Mucosa of stomach (tissue), 1 donor: ENCODE results near the gene SETD6.

Source experiments
- H3K27me3 ChIP-seq: one replicate; pipeline ENCODE4 v1.7.0; 2013; ENCODE audit warnings: mild to moderate bottlenecking, low read length; ENCODE audit not compliant: control insufficient read depth, insufficient read depth
- H3K36me3 ChIP-seq: one replicate; pipeline ENCODE4 v1.7.0; 2013; ENCODE audit warnings: low read length; ENCODE audit not compliant: control insufficient read depth, insufficient read depth
- H3K4me1 ChIP-seq: one replicate; pipeline ENCODE4 v1.7.0; 2013; ENCODE audit warnings: mild to moderate bottlenecking, low read length; ENCODE audit not compliant: control insufficient read depth, insufficient read depth
- H3K4me3 ChIP-seq: one replicate; pipeline ENCODE4 v1.7.0; 2013; ENCODE audit warnings: low read length
- H3K9ac ChIP-seq: one replicate; pipeline ENCODE4 v1.7.0; 2013; ENCODE audit warnings: mild to moderate bottlenecking, low read length, moderate library complexity
- H3K9me3 ChIP-seq: one replicate; pipeline ENCODE4 v1.7.0; 2013; ENCODE audit warnings: mild to moderate bottlenecking, low read length, moderate library complexity; ENCODE audit not compliant: control insufficient read depth
- donor health status: Pancreatic carcinoma.

The SETD6 gene

DNA sequence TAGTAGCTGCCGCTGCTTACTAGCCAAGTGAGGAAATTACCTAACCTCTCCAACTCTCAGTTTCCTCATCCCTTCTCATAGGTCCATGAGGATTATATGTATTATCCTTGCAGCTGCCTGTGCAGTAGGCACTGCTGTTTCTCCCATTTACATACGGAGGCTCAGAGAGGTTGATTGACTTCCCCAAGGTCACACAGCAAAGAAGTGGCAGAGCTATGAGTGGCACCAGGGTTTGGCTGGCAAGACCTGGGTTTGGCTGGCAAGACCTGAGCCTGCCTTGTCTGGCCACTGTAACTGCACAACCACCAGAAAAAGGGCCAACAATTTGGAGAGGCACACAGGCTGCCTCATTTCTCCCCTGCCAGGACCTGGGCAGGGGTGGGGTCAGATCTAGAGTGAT lies 17.8 kb upstream of the SETD6 start:
- H3K27me3 ChIP-seq: peaks cover 38% of the 10 kb centered on the region
- peaks cover 29% of the 10 kb centered on the region for H3K4me1 ChIP-seq
- no peaks in the 10 kb centered on the region for H3K9me3 ChIP-seq
- H3K36me3 ChIP-seq: no peaks in the 10 kb centered on the region
- H3K9ac ChIP-seq: no peak overlapping the region
- H3K4me3 ChIP-seq: no peak overlapping the region

DNA sequence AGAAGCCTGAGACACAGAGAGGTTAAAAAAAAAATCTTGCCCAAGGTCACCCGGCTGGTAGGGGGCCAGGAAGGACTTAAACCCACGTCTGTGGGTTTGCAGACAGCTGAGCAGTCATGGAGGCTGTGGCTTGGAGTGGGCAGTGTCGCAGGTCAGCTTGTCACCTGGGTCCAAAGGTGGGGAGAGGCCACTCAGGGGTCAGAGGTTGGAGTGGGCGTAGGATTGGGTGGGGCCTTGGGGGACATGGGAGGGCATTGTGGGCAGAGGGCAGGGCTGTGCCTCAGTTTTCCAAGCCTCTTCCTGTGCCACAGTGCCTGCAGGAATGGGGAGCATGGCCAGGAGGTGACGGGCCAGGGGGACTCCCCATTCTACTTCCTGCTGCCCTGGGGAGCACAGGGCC lies 17.4 kb upstream of the SETD6 start:
- Histone ChIP-seq H3K9ac (no peak overlapping the region), H3K9me3 (no peaks in the 10 kb centered on the region), H3K4me3 (no peak overlapping the region), H3K27me3 (peaks cover 41% of the 10 kb centered on the region), H3K4me1 (peaks cover 29% of the 10 kb centered on the region), H3K36me3 (no peaks in the 10 kb centered on the region)

DNA sequence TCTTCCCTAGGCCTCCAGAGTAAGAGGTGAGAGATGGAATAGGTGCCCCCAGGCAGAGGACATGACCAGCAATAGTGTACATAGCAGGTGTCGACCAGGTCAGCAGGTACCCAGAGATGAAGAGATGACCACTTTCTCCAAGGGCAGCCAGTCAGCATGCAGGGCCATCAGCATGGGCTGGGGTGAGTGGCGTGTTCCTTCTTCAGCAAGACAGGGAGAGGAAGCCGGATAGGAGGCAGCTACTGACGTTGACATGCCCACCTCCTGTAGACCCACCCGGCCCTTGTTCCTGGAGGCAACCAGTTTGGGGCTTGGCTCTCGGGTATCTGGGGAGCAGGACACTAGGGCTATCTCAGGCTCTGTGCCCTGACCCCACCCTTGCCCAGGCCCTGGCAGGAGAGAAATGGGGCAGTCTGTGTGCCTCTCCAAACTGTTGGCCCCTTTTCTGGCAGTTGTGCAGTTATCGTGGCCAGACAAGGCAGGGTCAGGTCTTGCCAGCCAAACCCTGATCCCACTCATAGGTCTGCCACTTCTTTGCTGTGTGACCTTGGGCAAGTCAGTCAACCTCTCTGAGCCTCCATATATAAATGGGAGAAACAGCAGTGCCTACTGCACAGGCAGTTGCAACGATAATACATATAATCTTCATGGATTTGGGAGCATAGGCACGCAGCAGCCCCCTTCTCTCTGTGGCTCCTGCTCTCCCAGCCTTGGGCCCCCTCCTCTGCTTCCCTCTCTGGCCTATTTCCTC lies 16.8 kb upstream of the SETD6 start:
- peaks cover 29% of the 10 kb centered on the region for H3K4me1 ChIP-seq
- peaks cover 44% of the 10 kb centered on the region for H3K27me3 ChIP-seq
- H3K9me3 ChIP-seq: no peaks in the 10 kb centered on the region
- no peak overlapping the region for H3K9ac ChIP-seq
- H3K4me3 ChIP-seq: no peak overlapping the region
- H3K36me3 ChIP-seq: no peaks in the 10 kb centered on the region

DNA sequence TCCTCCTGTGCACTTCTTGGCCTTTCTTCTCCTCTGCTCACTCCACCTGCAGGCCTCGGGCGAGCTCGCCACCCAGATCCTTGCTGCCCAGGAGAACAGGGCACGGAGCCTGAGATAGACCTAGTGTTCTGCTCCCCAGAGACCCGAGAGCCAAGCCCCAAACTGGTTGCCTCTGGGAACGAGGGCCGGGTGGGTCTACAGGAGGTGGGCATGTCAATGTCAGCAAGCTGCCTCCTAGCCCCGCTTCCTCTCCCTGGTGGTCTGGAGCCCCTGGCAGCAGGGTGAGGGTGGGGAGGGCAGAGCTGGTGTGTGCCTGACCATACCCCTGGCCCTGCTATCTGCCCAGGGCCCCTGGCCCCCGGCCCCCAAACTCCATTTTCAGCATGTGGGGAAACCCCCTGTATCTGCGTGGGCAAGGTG lies 16.2 kb upstream of the SETD6 start:
- Histone ChIP-seq H3K36me3 (no peaks in the 10 kb centered on the region), H3K9ac (no peak overlapping the region), H3K4me1 (peaks cover 29% of the 10 kb centered on the region), H3K27me3 (peaks cover 47% of the 10 kb centered on the region), H3K9me3 (no peaks in the 10 kb centered on the region), H3K4me3 (no peak overlapping the region)

DNA sequence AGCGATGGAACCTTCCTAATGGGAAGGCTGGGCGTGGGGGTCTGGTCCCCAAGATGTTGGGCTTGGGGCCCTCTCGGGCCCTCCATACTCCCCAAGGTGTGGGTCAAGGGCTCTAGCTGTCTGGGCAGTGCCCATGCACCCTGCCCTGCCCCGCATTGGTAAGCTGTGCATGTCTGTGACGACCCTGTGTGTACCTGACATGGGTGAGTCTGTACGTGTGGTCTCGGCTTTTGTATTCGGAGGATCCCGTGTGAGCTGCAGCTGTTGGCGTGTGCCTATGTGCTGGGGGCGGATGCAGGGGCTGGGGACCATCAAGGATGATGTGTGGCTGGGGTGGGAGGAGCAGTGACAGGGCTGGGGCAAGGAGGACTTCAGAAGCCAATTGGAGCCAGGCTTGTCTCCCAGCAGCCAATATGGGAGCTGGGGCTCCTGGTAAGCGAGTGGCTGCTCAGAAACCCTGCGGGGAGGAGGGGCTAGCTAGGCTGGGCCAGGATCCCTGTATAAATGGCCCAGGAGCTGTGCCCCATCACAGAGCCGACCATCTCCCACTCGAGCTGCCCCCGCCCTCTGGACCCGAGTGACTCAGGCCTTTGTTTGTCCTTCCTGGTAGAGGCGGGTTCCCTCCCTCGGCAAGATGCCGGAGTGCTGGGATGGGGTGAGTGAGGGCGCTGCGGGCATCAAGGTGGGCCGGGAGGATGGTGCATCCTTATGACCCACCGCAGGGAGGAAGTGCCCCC lies 15.5 kb upstream of the SETD6 start, which contains the start of gene NDRG4:
Gene NDRG4, plus strand, starts transcription at position 529 of the 737 bp plus-strand sequence. Its CDS starts 106 bp downstream, at position 635.
- Histone ChIP-seq H3K4me3 (peak within 1 kb of the TSS; percentile 2), H3K9me3 (no peaks in the 10 kb centered on the region), H3K36me3 (no peaks in the 10 kb centered on the region), H3K27me3 (peaks cover 43% of the 10 kb centered on the region), H3K9ac (no peak within 1 kb of the TSS), H3K4me1 (peaks cover 29% of the 10 kb centered on the region)

DNA sequence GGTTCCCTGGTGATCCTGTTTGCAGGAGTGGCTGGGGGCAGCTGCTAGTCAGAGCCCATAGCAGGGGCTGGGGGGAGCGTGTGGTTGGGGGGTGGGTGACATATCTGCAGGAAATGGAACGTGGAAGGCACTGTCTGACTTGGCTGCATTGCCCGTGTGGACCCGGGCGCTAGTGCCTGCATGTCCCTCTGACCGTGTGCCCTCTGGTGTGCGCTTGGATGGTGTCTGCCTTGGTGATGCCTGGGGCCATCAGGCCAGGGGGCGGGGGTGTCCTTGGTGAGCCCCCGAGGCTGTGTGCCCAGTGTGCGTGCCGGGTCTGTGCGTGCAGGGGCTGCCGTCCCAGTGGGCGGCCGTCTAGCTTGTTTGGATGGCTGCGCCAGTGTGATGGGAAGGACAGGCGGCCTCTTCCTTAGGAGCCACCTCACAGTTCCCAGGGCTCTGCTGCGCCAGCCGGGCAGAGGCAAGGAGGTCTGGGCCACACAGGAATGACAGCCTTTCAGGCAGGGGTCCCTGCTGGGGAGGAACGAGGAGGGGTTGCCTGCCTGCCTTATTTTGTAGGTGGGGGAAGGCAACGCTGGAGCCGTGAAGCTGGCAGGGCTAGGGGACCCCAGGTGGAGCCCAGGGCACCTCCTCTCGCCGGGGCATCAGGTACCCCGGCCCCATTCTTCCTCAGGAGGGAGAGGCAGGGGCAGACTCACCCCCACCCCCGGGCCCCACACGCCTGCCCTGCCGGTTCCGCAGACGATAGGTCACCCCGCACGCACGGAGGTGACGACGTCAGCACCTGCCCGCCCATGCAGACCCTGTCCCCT lies 14.7 kb upstream of the SETD6 start:
- H3K27me3 ChIP-seq: peaks cover 42% of the 10 kb centered on the region
- H3K9ac ChIP-seq: no peak overlapping the region
- H3K4me3 ChIP-seq: peak overlapping the region; percentile 2
- peaks cover 25% of the 10 kb centered on the region for H3K4me1 ChIP-seq
- H3K9me3 ChIP-seq: no peaks in the 10 kb centered on the region
- no peaks in the 10 kb centered on the region for H3K36me3 ChIP-seq

DNA sequence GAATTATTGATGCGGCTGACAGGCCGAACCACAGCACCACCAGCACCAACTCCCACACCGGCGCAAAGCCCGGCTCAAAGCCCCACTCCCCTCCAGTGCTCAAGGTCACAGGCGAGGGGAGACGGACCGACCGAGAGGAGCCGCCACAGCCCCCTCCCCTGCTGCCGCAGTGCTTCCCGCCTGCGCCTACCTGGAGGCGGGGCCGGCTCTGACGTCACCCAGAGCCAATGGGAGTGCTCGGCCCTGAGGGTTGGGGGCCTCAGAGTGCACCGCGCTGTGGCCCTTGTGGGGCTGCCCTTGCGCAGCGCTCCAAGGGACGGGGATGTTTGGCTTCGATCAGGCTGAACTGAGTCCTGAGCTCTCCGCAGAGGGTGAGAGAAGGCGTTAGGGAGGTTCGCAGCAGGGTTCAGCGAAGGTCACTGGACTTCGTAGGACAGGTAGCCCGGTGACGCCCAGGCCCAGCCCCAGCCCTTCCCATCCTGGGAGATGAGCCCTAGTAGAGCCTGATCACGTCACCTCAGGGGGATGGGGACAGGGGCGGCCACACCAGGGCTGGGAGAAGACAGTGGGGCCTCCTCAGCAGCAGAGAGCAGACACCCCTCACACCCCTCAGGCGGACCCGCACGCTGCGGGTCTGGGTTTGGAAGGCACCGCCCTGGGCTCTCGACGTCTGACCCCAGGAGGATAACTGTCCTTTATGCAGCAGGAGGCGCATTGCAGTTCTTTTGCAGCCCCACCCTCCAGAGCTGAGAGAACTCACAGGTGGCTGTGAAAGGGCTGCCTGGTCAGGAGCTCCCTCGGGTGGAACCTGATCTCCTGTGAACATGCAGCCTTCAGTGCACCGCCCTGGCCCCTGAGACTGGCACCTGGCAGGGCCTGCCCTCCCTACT lies 13.8 kb upstream of the SETD6 start:
- Histone ChIP-seq H3K4me1 (peaks cover 25% of the 10 kb centered on the region), H3K27me3 (peaks cover 42% of the 10 kb centered on the region), H3K9me3 (no peaks in the 10 kb centered on the region), H3K36me3 (no peaks in the 10 kb centered on the region), H3K4me3 (peak overlapping the region; percentile 2), H3K9ac (no peak overlapping the region)

DNA sequence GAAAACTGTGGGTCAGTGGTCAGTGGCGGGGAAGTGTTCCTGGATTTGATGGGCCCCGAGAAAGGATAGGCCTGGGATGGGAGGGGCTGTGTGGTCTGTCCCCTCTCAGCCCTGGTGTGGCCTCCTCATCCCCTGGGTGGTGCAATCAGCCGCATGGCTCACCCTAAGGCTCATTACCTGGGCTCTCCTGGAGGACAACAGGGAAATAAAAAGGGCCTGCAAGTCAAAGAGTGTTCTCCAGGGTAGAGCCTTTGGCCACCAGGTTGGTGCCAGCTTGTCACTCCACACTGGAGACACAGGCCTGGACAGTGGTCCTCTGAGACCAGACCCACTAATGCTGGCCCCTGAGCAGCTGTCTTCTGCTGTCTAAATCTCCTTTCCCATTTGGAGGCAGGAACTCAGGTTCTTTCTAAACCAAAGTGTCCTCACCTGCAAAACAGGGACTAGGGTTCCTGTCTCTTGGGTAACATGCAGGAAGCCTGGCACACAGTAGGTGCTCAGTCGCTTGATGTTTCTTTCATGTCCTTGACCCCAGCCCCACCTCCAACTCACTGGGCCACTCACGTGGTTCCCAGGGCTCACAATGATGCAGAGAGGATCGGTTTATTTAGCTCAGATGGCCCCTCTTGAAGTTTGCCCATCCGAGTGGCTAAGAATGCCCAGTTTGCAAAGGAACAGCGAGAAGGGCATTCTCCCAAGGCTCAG lies 12.9 kb upstream of the SETD6 start:
- H3K4me1 ChIP-seq: peaks cover 25% of the 10 kb centered on the region
- peaks cover 42% of the 10 kb centered on the region for H3K27me3 ChIP-seq
- no peak overlapping the region for H3K4me3 ChIP-seq
- H3K9me3 ChIP-seq: no peaks in the 10 kb centered on the region
- no peak overlapping the region for H3K9ac ChIP-seq
- H3K36me3 ChIP-seq: no peaks in the 10 kb centered on the region

DNA sequence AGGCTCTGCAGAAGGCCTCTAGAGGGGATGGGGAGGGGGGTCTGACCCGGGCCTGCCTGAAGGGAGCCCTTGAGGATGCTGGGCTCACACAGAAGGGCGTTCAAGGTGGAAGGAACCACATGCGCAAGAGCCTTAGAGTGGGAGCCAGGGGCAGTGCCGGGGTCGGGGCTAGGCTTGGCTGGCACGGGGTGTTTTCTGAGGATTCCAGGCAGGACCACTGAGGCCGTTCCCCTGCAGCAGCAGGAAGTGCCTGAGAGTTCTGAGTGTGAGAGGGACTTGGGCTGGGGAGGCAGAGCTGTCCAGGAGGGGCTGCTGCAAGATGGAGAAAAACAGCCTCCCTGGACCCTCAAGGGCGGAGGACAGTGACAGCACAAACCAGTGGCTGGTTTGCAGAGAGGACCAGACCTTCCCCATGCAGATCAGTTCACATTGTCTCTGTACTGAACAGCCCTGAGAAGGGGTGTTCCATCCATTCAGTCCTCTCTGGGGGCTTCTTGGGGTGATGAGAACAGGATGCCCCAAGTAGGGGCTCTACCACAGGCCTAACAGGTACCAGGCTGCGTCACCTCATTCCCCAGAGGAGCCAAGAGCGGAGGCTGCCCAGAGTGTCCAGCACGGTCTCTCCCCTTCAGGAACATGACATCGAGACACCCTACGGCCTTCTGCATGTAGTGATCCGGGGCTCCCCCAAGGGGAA lies 12.0 kb upstream of the SETD6 start:
- H3K9ac ChIP-seq: no peak overlapping the region
- H3K4me3 ChIP-seq: no peak overlapping the region
- peaks cover 25% of the 10 kb centered on the region for H3K4me1 ChIP-seq
- H3K27me3 ChIP-seq: peaks cover 42% of the 10 kb centered on the region
- no peaks in the 10 kb centered on the region for H3K9me3 ChIP-seq
- H3K36me3 ChIP-seq: no peaks in the 10 kb centered on the region

DNA sequence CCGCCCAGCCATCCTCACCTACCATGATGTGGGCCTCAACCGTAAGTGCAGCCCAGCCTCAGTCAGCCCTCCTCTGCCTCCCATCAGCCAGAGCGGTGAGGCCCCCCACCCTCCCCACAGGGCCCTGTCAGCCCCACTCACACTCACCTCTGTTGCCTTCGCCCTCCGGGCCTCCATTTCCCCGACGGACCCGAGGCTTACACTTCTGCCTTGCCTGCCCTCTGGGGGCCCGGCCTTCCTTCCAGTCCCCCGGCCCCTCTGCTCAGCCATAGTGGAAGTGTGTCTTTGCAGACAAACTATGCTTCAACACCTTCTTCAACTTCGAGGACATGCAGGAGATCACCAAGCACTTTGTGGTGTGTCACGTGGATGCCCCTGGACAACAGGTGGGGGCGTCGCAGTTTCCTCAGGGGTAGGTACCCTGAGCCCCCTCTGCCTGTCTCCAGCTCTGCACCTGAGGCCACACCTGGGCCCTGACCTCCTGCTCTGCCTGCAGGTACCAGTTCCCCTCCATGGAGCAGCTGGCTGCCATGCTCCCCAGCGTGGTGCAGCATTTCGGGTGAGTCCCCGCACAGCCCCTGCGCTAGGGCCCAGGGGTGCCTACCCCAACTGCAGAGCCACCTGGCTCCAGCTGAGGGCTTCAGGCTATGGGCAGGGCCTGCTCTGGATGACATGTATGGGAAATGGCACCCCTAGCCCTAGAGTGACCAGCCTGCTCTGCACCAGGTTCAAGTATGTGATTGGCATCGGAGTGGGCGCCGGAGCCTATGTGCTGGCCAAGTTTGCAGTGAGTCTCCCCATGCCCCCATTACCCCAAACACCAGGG lies 11.2 kb upstream of the SETD6 start:
- peaks cover 25% of the 10 kb centered on the region for H3K4me1 ChIP-seq
- H3K9ac ChIP-seq: no peak overlapping the region
- H3K27me3 ChIP-seq: peaks cover 39% of the 10 kb centered on the region
- no peaks in the 10 kb centered on the region for H3K36me3 ChIP-seq
- no peaks in the 10 kb centered on the region for H3K9me3 ChIP-seq
- no peak overlapping the region for H3K4me3 ChIP-seq
